HTERT RPE-1 (cell line): Measurements from ENCODE around the gene ZHX3.
"Not testable (repeated sequence)": the region's sequence is repeated elsewhere in the genome, so short reads cannot be mapped to it uniquely, and the experiment has no call there.

Experiments used
- in situ Hi-C: fragments of 300-500 bp; cut with MboI; formaldehyde crosslinking; loops from 4 replicates; pipeline ENCODE4 v1.14.3; 2020; ENCODE audit warnings: low sequenced_read_pairs

Gene ZHX3

GRCh38 chr20:41334443-41335421 is 17.2 kb upstream of the ZHX3 start:
- in situ Hi-C loops, result loop anchor here (25.0 kb wide), 1 partner anchor 172 kb away; no protein-coding TSS in a partner anchor

GRCh38 chr20:41334036-41334435 is 16.5 kb upstream of the ZHX3 start:
- in situ Hi-C loops, result loop anchor here (25.0 kb wide), 1 partner anchor 172 kb away; no protein-coding TSS in a partner anchor

- in situ Hi-C loops, result loop anchor here (25.0 kb wide), 1 partner anchor 169 kb away; no protein-coding TSS in a partner anchor
These were observed 14.2 kb upstream of the ZHX3 start for GRCh38 chr20:41331731-41332130.

- in situ Hi-C loops, result loop anchor here (25.0 kb wide), 1 partner anchor 169 kb away; no protein-coding TSS in a partner anchor
These were observed 13.4 kb upstream of the ZHX3 start for GRCh38 chr20:41330941-41331340.

GRCh38 chr20:41330343-41330720 is 12.8 kb upstream of the ZHX3 start:
- in situ Hi-C loops, result loop anchor here (25.0 kb wide), 1 partner anchor 168 kb away; no protein-coding TSS in a partner anchor

- in situ Hi-C loops, result loop anchor here (25.0 kb wide), 1 partner anchor 167 kb away; no protein-coding TSS in a partner anchor
These were observed 12.2 kb upstream of the ZHX3 start for GRCh38 chr20:41329435-41330342.

- in situ Hi-C loops, result loop anchor here (25.0 kb wide), 1 partner anchor 165 kb away; no protein-coding TSS in a partner anchor
These were observed 9.6 kb upstream of the ZHX3 start for GRCh38 chr20:41327178-41327577.

GRCh38 chr20:41320976-41321375 is 3.4 kb upstream of the ZHX3 start:
- in situ Hi-C loops, result no loop called here

GRCh38 chr20:41320441-41320840 is 2.9 kb upstream of the ZHX3 start:
- in situ Hi-C loops, result no loop called here

- in situ Hi-C loops, result no loop called here
These were observed 729 bp upstream of the ZHX3 start for GRCh38 chr20:41318271-41318649.

GRCh38 chr20:41316602-41317545 is 657 bp downstream of the ZHX3 start:
- in situ Hi-C loops, result no loop called here

- in situ Hi-C loops, result no loop called here
These were observed 1.5 kb downstream of the ZHX3 start for GRCh38 chr20:41316051-41316450.

- in situ Hi-C loops, result no loop called here
These were observed 3.1 kb downstream of the ZHX3 start for GRCh38 chr20:41314386-41314785.

- in situ Hi-C loops, result not testable (repeated sequence)
These were observed 5.5 kb downstream of the ZHX3 start for GRCh38 chr20:41312009-41312408.

GRCh38 chr20:41309817-41310216 is 7.7 kb downstream of the ZHX3 start:
- in situ Hi-C loops, result no loop called here

- in situ Hi-C loops, result no loop called here
These were observed 8.7 kb downstream of the ZHX3 start for GRCh38 chr20:41308726-41309413.

GRCh38 chr20:41308290-41308711 is 9.2 kb downstream of the ZHX3 start:
- in situ Hi-C loops, result no loop called here

GRCh38 chr20:41307021-41307420 is 10.5 kb downstream of the ZHX3 start:
- in situ Hi-C loops, result no loop called here

- in situ Hi-C loops, result no loop called here
These were observed 11.3 kb downstream of the ZHX3 start for GRCh38 chr20:41306061-41306727.
